ES-I3 (cell line): ENCODE data around the gene ANP32B.
"Not testable (repeated sequence)": the region's sequence is repeated elsewhere in the genome, so short reads cannot be mapped to it uniquely, and the experiment has no call there.

ENCODE experiments used
- H3K36me3 ChIP-seq: 2 replicates; pipeline ENCODE4 v1.6.1; 2013; ENCODE audit warnings: mild to moderate bottlenecking, low read length, control low read depth, moderate library complexity; ENCODE audit not compliant: insufficient read depth
- H3K4me1 ChIP-seq: 2 replicates; pipeline ENCODE4 v1.6.1; 2013; ENCODE audit warnings: mild to moderate bottlenecking, control low read depth, low read length; ENCODE audit not compliant: insufficient read depth
- H3K9ac ChIP-seq: 2 replicates; pipeline ENCODE4 v1.6.1; 2013; ENCODE audit warnings: low read depth, mild to moderate bottlenecking, low read length, moderate library complexity
- H3K9me3 ChIP-seq: 2 replicates; pipeline ENCODE4 v1.6.1; 2013; ENCODE audit warnings: mild to moderate bottlenecking, low read length, moderate library complexity; ENCODE audit not compliant: control insufficient read depth, insufficient read depth

Gene ANP32B

DNA sequence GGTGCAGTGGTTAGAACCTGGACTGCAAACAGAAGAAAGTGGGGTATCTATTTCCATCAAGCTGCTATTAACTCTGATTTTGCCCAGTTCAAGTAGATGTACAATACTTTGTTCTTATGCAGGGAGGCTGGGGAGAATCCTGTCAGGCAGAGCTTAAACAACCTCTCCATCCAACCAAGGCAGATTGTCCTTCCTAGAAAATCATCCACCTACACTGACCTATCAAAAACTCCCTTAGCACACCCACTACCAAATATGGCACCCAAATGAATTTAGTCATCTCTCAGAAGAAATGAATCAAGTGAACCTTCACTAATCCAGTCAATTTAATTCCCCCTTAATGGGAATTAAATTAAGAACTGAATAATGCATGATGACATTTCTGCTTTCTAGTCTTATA, 26.8 kb upstream of the ANP32B start:
- H3K9ac ChIP-seq, result no peak overlapping the region
- H3K4me1 ChIP-seq, result no peaks in the 10 kb centered on the region
- no peaks in the 10 kb centered on the region for H3K9me3 ChIP-seq

DNA sequence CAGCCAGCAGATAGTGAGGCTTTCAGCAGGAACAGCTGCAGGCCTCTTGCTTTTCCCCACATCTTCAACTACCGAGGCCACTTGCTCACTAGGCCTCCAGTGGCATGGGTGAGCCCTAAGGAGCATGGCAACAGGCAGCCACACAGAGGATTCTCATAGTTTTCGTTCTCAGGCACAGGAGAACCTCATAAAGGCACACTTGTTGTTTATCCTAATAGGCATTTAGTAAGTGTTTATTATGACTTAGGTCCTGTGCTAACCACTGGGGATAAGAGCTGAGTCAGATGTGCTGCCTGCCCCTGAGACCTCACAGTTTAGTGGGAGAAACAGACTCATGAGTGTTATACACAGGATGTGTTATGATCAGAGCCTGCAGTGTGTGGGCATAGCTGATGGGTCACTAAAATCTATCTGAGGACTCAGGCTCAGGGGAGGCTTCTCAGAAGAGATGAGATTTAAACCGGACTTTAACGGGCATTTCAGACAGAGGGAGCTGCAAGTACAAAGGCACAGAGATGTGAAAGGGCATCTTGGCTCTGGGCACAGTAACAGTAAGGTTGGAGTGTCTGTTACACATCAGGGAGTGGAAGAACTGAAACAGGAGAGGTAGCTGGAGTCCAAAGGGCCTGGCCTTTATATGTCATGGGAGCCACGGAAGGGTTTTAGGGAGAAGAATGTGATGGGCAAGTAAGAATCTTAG, 24.2 kb upstream of the ANP32B start:
- H3K9ac ChIP-seq, result no peak overlapping the region
- no peaks in the 10 kb centered on the region for H3K36me3 ChIP-seq
- H3K4me1 ChIP-seq, result no peaks in the 10 kb centered on the region
- H3K9me3 ChIP-seq, result no peaks in the 10 kb centered on the region

More for the DNA sequence above, 26.8 kb upstream of the ANP32B start:
- no peaks in the 10 kb centered on the region for H3K36me3 ChIP-seq

DNA sequence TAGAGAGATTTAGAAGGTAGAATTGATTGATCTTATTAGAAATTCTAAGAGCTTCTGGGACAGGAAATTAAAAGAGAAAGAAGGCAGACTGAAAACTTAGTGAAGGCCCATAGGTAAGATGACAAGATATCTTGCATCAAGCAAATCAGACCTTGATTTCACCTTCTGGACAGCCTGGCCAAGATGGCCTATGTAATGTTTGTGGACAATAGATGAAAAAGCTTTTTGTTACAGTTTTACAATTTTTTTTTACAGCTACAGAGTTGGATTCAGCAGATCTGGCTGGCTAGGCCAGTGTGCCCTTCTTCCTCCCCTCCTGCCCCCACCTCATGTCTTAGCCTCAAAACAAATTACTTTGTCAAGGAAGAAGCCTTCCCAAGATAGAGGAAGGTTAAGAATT, 23.6 kb upstream of the ANP32B start:
- Histone ChIP-seq H3K4me1 (no peaks in the 10 kb centered on the region), H3K9me3 (no peaks in the 10 kb centered on the region), H3K9ac (no peak overlapping the region), H3K36me3 (no peaks in the 10 kb centered on the region)

DNA sequence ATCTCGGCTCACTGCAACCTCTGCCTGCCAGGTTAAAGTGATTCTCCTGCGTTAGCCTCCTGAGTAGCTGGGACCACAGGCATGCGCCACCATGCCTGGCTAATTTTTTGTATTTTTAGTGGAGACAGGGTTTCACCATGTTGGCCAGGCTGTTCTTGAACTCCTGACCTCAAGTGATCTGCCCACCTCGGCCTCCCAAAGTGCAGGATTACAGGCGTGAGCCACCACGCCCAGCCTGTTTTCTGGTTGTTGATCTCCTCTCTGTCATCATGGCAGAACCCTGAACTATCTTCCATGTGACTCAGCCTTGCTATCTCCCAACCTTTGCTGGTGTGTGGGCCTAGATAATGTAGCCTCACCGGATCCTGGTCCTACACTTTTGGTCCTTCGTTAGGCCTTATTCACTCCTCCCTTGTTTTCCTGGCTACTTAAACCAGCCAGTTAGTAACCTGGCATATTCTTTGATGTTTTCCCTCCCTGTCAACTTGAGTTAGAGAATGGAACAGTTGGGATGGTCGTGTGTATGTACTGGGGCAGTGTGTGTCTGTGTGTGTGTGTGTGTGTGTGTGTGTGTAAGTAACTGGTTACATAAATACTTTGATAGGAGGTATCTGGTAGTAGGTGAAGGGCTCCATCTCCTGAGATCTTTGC, 22.3 kb upstream of the ANP32B start:
- not testable (repeated sequence) for H3K9ac ChIP-seq, H3K9me3 ChIP-seq, H3K36me3 ChIP-seq, H3K4me1 ChIP-seq

DNA sequence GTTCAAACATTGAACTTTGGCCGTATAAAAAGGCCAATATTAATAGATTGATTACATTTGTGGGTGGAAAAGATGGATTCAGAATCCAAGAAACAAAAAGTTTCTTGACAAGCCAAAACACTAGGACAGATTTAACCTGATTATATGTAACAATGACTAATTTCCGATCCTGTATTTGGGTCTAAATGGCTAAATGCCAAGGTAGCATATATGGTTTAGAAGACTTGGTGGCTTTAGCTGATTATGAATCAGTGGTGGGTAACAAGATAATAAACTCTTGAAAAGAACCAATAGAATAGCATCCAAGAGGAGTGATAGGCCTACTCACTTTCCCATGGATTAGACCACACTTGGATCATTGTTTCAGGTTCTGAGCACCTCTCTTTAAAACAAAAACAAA, 21.8 kb upstream of the ANP32B start:
- Histone ChIP-seq H3K9me3 (no peaks in the 10 kb centered on the region), H3K9ac (no peak overlapping the region), H3K4me1 (no peaks in the 10 kb centered on the region), H3K36me3 (no peaks in the 10 kb centered on the region)

DNA sequence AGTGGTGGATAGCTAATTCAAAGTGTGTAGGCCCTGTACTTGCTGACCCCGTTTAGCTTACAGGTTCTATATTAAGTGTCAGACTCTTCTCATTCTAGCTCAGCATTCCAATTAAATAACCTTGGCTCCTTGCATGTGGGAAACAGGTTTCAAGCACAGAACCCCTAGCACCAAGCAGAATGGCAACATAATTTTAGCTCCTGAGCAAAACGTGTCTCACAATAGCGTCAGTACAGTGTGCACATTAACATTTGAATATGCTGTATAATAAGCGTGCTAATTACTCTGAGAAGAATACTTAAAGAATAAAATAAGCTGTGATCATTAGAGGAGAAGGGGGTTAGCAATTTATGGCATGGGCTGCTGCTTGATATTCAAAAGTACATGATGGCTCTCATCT, 21.0 kb upstream of the ANP32B start:
- H3K4me1 ChIP-seq, result no peaks in the 10 kb centered on the region
- no peaks in the 10 kb centered on the region for H3K36me3 ChIP-seq
- no peak overlapping the region for H3K9ac ChIP-seq
- H3K9me3 ChIP-seq, result no peaks in the 10 kb centered on the region

DNA sequence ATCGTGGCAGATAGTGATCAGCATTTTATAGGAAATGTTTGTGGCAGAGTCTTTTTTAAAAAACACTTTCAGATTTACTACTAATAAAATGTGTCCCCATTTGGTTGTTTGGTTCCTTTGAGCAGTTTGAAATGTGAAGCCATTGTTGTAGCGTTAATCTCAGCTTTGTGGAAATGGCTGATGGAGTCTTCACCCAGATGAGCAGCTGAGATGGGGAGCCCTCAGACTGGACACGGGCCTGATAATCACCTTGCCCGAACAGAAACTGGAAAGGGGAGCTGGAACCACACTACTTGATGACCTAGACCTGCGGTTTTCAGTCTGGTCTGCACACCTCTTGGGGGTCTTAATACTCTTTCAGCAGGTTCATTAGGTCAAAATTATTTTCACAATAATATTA, 20.6 kb upstream of the ANP32B start:
- H3K9ac ChIP-seq, result no peak overlapping the region
- H3K36me3 ChIP-seq, result no peaks in the 10 kb centered on the region
- H3K4me1 ChIP-seq, result no peaks in the 10 kb centered on the region
- no peaks in the 10 kb centered on the region for H3K9me3 ChIP-seq

DNA sequence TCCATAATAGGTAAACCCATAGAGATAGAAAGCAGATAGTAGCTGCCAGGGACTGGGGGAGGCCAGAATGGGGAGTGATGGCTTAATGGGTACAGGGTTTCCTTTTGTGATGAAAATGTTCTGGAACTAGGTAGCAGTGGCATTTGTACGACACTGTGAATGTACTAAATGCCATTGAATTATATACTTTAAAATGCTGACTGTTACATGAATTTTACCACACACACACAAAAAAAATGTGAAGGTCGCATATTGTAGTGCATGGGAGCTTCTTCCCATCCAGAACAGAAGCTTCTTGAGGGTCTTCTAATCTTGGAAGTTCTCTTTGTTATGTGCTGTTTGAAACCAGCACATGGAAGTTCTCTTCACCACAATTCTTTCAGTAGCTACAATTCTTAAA, 19.9 kb upstream of the ANP32B start:
- Histone ChIP-seq H3K9me3 (no peaks in the 10 kb centered on the region), H3K36me3 (no peaks in the 10 kb centered on the region), H3K4me1 (no peaks in the 10 kb centered on the region), H3K9ac (no peak overlapping the region)

DNA sequence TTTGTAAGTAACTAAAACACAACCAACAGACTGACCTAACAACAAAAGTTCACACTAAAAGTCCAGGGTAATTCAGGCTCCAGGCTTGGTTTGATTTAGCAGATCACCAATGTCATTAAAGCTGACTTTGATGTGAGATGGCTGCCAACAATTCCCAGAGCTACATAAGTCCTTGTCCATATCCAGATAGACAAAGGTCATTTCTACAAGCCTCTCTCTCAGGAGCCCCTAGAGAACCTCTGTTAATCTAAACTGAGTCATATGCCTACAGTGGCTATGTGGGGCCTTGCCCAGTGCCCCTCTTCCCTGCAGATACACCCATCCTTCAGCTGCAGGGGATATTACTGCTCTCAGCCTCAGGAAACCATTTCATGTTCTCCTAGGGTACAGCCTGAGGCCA, 18.2 kb upstream of the ANP32B start:
- Histone ChIP-seq H3K9me3 (no peaks in the 10 kb centered on the region), H3K4me1 (no peaks in the 10 kb centered on the region), H3K9ac (no peak overlapping the region), H3K36me3 (no peaks in the 10 kb centered on the region)

DNA sequence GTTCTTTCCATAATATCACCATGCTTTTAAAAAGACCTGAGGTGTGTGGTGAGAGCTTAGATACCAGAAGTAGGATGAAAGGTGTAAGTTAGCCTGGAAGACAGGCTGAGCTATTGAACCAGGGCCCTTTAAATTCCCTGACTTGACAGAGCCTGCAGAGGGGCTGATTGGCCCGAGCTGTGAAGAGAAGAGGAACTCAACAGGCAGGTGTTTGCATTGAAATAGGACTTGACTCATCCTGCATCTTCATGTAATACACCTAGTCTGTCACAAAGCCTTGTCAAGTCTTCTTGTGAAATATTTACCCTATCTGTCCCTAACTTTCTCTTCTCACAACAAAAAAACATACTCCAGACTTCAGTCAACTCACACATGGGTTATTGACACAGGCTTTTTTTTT, 16.6 kb upstream of the ANP32B start:
- H3K9me3 ChIP-seq, result no peaks in the 10 kb centered on the region
- H3K4me1 ChIP-seq, result no peaks in the 10 kb centered on the region
- no peaks in the 10 kb centered on the region for H3K36me3 ChIP-seq
- no peak overlapping the region for H3K9ac ChIP-seq

DNA sequence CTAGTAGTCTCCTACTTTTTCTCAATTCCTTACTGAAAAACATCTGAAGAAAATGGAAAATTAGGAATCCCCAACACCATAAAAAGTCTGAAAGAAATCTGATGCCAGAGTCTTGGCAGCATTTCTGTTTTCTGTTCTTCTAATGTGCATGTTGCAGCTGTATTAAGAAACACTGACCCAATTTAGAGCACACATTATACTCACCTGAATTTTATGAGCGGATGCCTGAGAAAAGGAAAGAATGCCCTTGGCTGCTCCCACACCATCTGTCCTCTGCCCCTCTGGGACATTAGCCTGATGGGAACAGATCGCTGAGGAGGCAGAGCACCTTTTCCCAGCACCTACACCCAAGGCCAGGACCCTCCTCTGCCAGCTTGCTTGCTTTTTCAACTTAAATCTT, 14.1 kb upstream of the ANP32B start:
- no peak overlapping the region for H3K9ac ChIP-seq
- no peaks in the 10 kb centered on the region for H3K9me3 ChIP-seq
- H3K4me1 ChIP-seq, result no peaks in the 10 kb centered on the region
- no peaks in the 10 kb centered on the region for H3K36me3 ChIP-seq

DNA sequence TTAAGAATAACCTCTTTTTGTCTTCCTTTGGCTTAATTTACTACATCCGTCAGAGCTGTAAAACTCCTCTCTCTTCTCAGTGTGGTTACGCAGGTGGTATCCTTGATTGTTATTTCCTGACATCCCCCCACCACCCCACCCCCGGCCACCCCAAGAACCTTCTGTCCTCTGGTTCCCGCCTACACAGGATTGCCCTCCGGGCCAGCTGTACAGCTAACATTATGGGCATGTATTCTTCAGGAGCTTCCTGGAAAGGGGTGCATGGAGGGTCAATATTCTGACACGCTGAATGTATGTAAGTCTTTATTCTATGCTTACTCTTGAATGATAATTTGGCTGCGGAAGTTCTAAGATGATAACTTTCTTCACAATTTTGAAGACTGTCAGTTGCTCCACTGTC, 13.0 kb upstream of the ANP32B start:
- no peak overlapping the region for H3K9ac ChIP-seq
- H3K36me3 ChIP-seq, result no peaks in the 10 kb centered on the region
- H3K9me3 ChIP-seq, result no peaks in the 10 kb centered on the region
- no peaks in the 10 kb centered on the region for H3K4me1 ChIP-seq

DNA sequence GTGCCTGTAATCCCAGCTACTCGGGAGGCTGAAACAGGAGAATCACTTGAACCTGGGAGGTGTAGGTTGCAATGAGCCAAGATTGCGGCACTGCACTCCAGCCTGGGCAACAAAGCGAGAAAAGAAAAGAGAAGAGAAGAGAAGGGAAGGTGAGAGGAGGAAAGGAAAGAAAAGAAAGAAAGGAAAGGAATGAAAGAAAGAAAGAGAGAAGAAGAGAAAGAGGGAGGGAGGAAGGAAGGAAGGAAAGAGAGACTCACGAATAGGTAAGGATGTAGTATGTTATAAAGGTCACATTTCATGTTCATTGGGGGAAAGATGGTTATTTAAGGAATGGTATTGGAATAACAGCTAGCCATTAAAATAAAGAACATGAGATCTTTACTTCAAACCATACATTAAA, 10.4 kb upstream of the ANP32B start:
- H3K4me1 ChIP-seq, result no peaks in the 10 kb centered on the region
- no peak overlapping the region for H3K9ac ChIP-seq
- no peaks in the 10 kb centered on the region for H3K36me3 ChIP-seq
- H3K9me3 ChIP-seq, result no peaks in the 10 kb centered on the region

DNA sequence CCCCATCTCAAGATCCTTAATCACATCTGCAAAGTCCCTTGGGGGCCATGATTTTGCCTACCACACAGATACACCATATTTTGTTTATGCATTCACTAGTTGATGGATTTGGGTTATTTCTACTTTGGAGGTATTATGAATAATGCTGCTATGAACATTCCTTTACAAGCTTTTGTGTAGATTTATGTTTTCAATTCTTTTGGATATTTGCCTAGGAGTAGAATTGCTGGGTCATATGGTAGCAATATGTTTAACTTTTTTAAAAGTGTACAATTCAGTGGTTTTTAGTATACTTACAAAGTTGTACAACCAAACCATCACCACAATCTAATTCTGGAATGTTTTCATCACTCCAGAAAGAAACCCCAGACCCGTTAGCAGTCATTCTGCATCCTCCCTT, 7.8 kb upstream of the ANP32B start:
- no peak overlapping the region for H3K9ac ChIP-seq
- H3K9me3 ChIP-seq, result no peaks in the 10 kb centered on the region
- no peaks in the 10 kb centered on the region for H3K4me1 ChIP-seq
- H3K36me3 ChIP-seq, result no peaks in the 10 kb centered on the region

DNA sequence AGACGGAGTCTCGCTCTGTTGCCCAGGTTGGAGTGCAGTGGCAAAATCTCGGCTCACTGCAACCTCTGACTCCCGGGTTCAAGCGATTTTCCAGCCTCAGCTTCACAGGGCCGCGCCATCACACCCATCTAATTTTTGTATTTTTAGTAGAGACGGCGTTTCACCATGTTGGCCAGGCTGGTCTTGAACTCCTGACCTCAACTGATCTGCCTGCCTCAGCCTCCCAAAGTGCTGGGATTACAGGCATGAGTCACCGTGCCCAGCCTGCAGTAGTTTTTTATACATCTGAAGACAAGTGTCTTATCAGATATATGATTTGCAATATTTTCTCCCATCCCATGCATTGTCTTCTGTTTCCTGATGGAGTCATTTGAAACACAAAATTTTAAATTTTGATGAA, 6.5 kb upstream of the ANP32B start:
- not testable (repeated sequence) for H3K9ac ChIP-seq, H3K9me3 ChIP-seq, H3K4me1 ChIP-seq, H3K36me3 ChIP-seq
